Measurements from ENCODE around the gene ASPG. TPM values are rescaled to one million over a fixed set of nuclear protein-coding genes. Genes with fewer than 3 reads are reported as not detected.

The ASPG gene
- total RNA-seq, 3 donors from 2014 or later (not counting 1 experiment from before 2014, with no cell fraction given) = not detected

DNA sequence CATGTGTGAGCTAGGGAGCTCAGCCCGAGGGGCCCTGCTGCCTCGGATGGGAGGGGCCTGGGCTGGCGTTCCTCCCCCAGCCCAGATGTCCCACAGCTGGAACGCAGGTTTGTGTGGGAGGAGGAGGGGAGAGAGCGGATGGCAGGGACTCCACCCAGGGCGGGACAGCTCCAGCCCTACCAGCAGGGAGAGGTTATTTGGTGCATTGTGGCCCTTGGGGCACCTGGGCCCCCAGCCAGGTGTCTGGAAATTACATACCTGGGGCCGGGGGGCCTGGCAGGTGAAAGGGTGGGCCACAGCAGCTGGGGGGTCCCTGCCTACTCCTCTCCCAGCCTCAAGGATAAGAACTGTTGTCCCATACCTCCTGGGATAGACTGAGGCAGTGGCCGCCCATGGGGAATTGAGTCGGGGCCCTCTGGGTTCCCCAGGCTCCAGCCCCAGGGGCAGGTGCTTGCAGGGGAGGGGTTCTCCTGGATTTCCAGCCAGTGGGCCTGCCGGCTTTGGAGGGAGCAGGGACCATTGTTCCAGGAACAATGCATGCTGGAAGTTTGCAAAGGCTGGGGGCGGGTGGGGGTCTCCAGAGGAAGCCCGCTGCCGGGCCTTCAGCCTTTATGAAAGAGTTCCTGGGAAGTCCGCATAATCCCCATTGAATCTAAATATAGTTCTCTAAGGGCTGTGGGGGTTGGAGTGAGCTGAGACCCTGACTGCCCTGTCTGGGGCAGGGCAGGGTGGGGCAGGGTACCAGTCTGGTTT is 54.1 kb downstream of the ASPG start:
- Histone ChIP-seq H3K4me1 (ENCODE audit: control insufficient read depth, insufficient read depth, low read length) (peaks cover 14% of the 10 kb centered on the region), H3K4me3 (ENCODE audit: low read length) (no peak overlapping the region), H3K36me3 (ENCODE audit: control insufficient read depth, insufficient read depth, low read length) (no peaks in the 10 kb centered on the region), H3K27ac (ENCODE audit: low read length) (no peak overlapping the region), H3K9me3 (ENCODE audit: control insufficient read depth, insufficient read depth, low read length) (no peaks in the 10 kb centered on the region), H3K27me3 (ENCODE audit: control insufficient read depth, insufficient read depth, low read length) (peaks cover 20% of the 10 kb centered on the region)
- no peak overlapping the region for H3K4me3 Mint-ChIP-seq
- intact Hi-C loops (cut with micrococcal nuclease) = no loop called here
- DNase-seq (no peak), ATAC-seq (no peak)
- 74% methylated on average over 14 of the region's 14 CpGs for WGBS (ENCODE audit: insufficient coverage)
- no peaks in the 10 kb centered on the region for H3K9me3 Mint-ChIP-seq
- TF ChIP-seq, protein P1, sequence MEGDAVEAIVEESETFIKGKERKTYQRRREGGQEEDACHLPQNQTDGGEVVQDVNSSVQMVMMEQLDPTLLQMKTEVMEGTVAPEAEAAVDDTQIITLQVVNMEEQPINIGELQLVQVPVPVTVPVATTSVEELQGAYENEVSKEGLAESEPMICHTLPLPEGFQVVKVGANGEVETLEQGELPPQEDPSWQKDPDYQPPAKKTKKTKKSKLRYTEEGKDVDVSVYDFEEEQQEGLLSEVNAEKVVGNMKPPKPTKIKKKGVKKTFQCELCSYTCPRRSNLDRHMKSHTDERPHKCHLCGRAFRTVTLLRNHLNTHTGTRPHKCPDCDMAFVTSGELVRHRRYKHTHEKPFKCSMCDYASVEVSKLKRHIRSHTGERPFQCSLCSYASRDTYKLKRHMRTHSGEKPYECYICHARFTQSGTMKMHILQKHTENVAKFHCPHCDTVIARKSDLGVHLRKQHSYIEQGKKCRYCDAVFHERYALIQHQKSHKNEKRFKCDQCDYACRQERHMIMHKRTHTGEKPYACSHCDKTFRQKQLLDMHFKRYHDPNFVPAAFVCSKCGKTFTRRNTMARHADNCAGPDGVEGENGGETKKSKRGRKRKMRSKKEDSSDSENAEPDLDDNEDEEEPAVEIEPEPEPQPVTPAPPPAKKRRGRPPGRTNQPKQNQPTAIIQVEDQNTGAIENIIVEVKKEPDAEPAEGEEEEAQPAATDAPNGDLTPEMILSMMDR (IDR thresholded peaks at IDR 0.05) = no peak
- no peaks in the 10 kb centered on the region for H3K36me3 Mint-ChIP-seq
- H3K27ac Mint-ChIP-seq = no peak overlapping the region
- no peaks in the 10 kb centered on the region for H3K4me1 Mint-ChIP-seq
- peaks cover 0 to 22% of the 10 kb centered on the region in 2 donors for H3K27me3 Mint-ChIP-seq (ENCODE audit: low read depth in 2 of 2)

DNA sequence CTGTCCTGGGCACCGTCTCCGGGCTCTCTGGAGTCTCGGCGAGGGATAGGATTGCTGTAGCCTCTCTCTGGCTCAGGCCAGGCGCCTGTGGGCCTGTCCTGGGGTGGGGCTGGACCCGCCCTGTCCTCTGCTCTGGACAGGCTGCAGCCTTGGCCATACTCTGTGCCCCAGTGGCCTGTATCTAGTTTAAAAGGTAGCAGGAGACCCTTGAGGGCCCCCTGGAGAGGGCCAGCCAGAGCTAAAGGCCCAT is 54.6 kb downstream of the ASPG start:
- Histone ChIP-seq H3K4me1 (ENCODE audit: control insufficient read depth, insufficient read depth, low read length) (peaks cover 14% of the 10 kb centered on the region), H3K36me3 (ENCODE audit: control insufficient read depth, insufficient read depth, low read length) (no peaks in the 10 kb centered on the region), H3K27ac (ENCODE audit: low read length) (no peak overlapping the region), H3K27me3 (ENCODE audit: control insufficient read depth, insufficient read depth, low read length) (peaks cover 17% of the 10 kb centered on the region), H3K4me3 (ENCODE audit: low read length) (no peak overlapping the region), H3K9me3 (ENCODE audit: control insufficient read depth, insufficient read depth, low read length) (no peaks in the 10 kb centered on the region)
- H3K27ac Mint-ChIP-seq = no peak overlapping the region
- intact Hi-C loops (cut with micrococcal nuclease) = no loop called here
- no peak for ATAC-seq
- H3K4me3 Mint-ChIP-seq = no peak overlapping the region
- H3K9me3 Mint-ChIP-seq = no peaks in the 10 kb centered on the region
- 88% methylated on average over 6 of the region's 6 CpGs for WGBS (ENCODE audit: insufficient coverage)
- no peaks in the 10 kb centered on the region for H3K4me1 Mint-ChIP-seq
- H3K36me3 Mint-ChIP-seq = no peaks in the 10 kb centered on the region
- TF ChIP-seq, protein P1 (IDR thresholded peaks at IDR 0.05) = no peak
- H3K27me3 Mint-ChIP-seq (ENCODE audit: low read depth in 2 of 2) = peaks cover 0 to 18% of the 10 kb centered on the region in 2 donors
- no peak for DNase-seq

GRCh38 chr14:104140463-104141331 is 55.2 kb downstream of the ASPG start:
- H3K4me1 ChIP-seq (ENCODE audit: control insufficient read depth, insufficient read depth, low read length) = peaks cover 14% of the 10 kb centered on the region
- Mint-ChIP-seq H3K27me3 (ENCODE audit: low read depth in 2 of 2) (peaks cover 0 to 12% of the 10 kb centered on the region in 2 donors), H3K9me3 (no peaks in the 10 kb centered on the region), H3K4me3 (no peak overlapping the region), H3K27ac (no peak overlapping the region), H3K36me3 (no peaks in the 10 kb centered on the region), H3K4me1 (no peaks in the 10 kb centered on the region)
- no peak overlapping the region for H3K4me3 ChIP-seq (ENCODE audit: low read length)
- H3K36me3 ChIP-seq (ENCODE audit: control insufficient read depth, insufficient read depth, low read length) = no peaks in the 10 kb centered on the region
- no peak overlapping the region for H3K27ac ChIP-seq (ENCODE audit: low read length)
- no peak for ATAC-seq
- no peak for DNase-seq
- 85% methylated on average over 12 of the region's 12 CpGs for WGBS (ENCODE audit: insufficient coverage)
- H3K27me3 ChIP-seq (ENCODE audit: control insufficient read depth, insufficient read depth, low read length) = peaks cover 12% of the 10 kb centered on the region
- intact Hi-C loops (cut with micrococcal nuclease) = no loop called here
- H3K9me3 ChIP-seq (ENCODE audit: control insufficient read depth, insufficient read depth, low read length) = no peaks in the 10 kb centered on the region
- TF ChIP-seq, protein P1 (IDR thresholded peaks at IDR 0.05) = no peak
